ENCODE results near the gene GULP1.

GULP1 gene

GRCh38 chr2:188628989-188629752 lies 337.5 kb downstream of the GULP1 start:
- no peak overlapping the region for H3K27ac ChIP-seq
- TF ChIP-seq CTCF (conservative IDR thresholded peaks at IDR 0.05), result no peak

GRCh38 chr2:188629753-188630527 lies 338.3 kb downstream of the GULP1 start:
- no peak overlapping the region for H3K27ac ChIP-seq
- no peak for TF ChIP-seq CTCF (conservative IDR thresholded peaks at IDR 0.05)

GRCh38 chr2:188631037-188631809 lies 339.5 kb downstream of the GULP1 start:
- no peak overlapping the region for H3K27ac ChIP-seq
- no peak for TF ChIP-seq CTCF (conservative IDR thresholded peaks at IDR 0.05)

- no peak overlapping the region for H3K27ac ChIP-seq
- TF ChIP-seq CTCF (conservative IDR thresholded peaks at IDR 0.05), result no peak
These were observed 343.0 kb downstream of the GULP1 start for GRCh38 chr2:188634656-188635055.
